ENCODE results near the gene UQCC2.

DNA sequence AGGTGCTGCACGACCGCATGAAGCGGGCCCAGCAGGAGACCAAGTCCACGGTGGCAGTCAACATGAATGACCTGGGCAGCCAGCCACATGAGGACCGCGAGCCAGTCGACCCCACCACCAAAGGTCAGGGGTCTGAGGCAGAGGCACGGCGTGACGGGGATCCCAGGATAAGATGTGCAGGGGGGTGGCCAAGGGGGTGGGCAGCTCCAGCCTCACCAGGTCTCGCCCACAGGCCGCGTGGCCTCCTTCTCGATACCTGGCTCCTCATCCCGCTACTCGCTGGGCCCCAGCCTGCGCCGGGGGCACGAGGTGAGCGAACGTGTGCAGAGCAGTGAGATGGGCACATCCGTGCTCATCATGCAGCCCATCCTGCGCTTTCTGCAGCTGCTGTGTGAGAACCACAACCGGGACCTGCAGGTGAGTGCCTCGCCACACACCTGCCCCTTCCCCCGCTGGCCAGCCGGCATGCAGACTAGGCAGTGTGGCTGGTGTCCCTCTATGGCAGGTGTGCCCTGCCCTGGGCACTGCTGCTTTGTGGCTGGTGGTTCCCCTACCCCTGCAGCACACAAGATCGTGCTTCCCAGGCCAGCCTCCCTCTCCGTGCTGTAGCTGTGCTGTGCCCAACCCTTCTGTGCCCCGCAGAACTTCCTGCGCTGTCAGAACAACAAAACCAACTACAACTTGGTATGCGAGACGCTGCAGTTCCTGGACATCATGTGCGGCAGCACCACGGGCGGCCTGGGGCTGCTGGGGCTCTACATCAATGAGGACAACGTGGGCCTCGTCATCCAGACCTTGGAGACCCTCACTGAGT is 25.9 kb downstream of the UQCC2 start:
- TF ChIP-seq TAF1 (IDR thresholded peaks at IDR 0.05; ENCODE audit: borderline replicate concordance, insufficient read depth, low read length) = no peak
- TF ChIP-seq SIN3A (IDR thresholded peaks at IDR 0.05; ENCODE audit: borderline replicate concordance, insufficient read depth, low read length) = no peak
- TF ChIP-seq POLR2AphosphoS5 (IDR thresholded peaks at IDR 0.05; ENCODE audit: low read depth, low read length) = no peak
- TF ChIP-seq, protein P1, sequence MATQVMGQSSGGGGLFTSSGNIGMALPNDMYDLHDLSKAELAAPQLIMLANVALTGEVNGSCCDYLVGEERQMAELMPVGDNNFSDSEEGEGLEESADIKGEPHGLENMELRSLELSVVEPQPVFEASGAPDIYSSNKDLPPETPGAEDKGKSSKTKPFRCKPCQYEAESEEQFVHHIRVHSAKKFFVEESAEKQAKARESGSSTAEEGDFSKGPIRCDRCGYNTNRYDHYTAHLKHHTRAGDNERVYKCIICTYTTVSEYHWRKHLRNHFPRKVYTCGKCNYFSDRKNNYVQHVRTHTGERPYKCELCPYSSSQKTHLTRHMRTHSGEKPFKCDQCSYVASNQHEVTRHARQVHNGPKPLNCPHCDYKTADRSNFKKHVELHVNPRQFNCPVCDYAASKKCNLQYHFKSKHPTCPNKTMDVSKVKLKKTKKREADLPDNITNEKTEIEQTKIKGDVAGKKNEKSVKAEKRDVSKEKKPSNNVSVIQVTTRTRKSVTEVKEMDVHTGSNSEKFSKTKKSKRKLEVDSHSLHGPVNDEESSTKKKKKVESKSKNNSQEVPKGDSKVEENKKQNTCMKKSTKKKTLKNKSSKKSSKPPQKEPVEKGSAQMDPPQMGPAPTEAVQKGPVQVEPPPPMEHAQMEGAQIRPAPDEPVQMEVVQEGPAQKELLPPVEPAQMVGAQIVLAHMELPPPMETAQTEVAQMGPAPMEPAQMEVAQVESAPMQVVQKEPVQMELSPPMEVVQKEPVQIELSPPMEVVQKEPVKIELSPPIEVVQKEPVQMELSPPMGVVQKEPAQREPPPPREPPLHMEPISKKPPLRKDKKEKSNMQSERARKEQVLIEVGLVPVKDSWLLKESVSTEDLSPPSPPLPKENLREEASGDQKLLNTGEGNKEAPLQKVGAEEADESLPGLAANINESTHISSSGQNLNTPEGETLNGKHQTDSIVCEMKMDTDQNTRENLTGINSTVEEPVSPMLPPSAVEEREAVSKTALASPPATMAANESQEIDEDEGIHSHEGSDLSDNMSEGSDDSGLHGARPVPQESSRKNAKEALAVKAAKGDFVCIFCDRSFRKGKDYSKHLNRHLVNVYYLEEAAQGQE (IDR thresholded peaks at IDR 0.05; ENCODE audit: insufficient read depth in 1 of 2, low read depth in 2 of 2, low read length in 2 of 2) = no peak
- TF ChIP-seq FOXP2 (optimal IDR thresholded peaks at IDR 0.05; ENCODE audit: borderline replicate concordance, extremely low read depth, extremely low read length, insufficient read depth) = no peak
